LNCAP (cell line): ENCODE measurements around the gene GRK5.

Source experiments
- TF ChIP-seq, protein P1 (sequence below): fragments of 450-650 bp; IDR thresholded peaks from 2 replicates; pipeline ENCODE4 v1.5.1; 2017; ENCODE audit warnings: mild to moderate bottlenecking

The GRK5 gene

GRCh38 chr10:119167041-119167440 is 40.3 kb upstream of the GRK5 start:
- TF ChIP-seq, protein P1, sequence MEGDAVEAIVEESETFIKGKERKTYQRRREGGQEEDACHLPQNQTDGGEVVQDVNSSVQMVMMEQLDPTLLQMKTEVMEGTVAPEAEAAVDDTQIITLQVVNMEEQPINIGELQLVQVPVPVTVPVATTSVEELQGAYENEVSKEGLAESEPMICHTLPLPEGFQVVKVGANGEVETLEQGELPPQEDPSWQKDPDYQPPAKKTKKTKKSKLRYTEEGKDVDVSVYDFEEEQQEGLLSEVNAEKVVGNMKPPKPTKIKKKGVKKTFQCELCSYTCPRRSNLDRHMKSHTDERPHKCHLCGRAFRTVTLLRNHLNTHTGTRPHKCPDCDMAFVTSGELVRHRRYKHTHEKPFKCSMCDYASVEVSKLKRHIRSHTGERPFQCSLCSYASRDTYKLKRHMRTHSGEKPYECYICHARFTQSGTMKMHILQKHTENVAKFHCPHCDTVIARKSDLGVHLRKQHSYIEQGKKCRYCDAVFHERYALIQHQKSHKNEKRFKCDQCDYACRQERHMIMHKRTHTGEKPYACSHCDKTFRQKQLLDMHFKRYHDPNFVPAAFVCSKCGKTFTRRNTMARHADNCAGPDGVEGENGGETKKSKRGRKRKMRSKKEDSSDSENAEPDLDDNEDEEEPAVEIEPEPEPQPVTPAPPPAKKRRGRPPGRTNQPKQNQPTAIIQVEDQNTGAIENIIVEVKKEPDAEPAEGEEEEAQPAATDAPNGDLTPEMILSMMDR: no peak

DNA sequence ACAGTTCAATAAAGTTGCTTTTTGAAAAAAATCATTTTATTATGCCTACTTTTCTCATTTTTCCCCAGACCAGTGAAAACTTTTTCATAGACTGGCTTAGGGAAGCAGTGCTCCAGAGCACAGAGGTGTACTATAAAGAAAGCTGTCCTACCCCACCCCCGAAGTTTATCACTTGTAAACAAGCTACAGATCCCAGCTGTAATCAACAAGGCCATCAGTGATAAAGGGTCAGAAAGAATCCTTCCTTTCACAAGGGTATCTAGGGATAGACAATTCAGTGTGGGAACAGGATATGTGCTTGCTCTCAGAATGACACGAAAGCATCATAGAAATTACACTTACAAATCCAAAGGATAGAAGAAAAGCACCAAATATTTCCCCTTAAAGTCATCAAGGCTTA is 33.3 kb upstream of the GRK5 start:
- TF ChIP-seq, protein P1: no peak

DNA sequence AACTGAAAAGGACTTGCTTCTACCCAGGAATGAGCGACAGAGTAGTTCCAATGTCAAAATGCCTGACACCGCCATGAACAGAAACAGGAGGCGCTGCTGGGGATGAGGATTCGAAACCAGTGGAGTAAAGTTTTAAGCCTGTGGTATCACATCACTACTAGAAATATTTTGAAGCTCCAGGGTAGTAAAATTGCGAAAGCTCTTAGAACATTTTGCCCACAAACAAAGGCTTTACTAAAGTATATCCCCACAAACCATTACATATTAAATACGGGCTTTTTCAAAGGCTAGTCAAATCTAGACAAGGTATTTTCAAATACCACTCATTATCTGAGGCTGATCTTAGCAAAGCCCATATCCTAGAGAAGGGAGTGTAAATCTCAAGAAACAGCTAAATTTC is 31.2 kb upstream of the GRK5 start:
- TF ChIP-seq, protein P1: no peak

DNA sequence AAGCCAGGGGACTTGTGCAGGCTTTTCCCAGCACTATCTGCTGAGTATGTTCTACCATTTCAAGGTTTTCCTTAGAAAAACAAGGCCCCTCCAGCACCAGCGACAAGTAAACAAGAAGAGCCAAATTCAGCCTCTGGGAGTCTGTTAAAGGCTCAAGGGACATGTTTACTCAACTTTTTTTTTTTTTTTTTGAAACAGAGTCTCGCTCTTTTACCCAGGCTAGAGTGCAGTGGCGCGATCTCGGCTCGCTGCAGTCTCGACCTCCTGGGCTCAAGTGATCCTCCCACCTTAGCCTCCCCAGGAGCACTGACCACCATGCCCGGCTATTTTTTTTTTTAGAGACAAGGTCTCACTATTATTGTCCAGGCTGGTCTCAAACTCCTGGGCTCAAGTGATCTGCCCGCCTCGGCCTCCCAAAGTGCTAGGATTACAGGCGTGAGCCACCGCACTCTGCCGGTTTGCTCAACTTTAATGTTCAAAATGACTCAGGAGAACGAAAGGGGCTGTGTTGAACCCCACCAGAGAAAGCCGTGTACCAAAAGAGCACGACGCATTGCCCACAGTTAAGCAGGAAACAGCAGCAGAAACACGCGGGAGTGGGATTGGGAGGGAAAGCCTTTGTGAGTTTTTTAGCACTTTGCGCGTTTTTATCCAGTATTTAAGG is 29.5 kb upstream of the GRK5 start:
- TF ChIP-seq, protein P1: no peak

DNA sequence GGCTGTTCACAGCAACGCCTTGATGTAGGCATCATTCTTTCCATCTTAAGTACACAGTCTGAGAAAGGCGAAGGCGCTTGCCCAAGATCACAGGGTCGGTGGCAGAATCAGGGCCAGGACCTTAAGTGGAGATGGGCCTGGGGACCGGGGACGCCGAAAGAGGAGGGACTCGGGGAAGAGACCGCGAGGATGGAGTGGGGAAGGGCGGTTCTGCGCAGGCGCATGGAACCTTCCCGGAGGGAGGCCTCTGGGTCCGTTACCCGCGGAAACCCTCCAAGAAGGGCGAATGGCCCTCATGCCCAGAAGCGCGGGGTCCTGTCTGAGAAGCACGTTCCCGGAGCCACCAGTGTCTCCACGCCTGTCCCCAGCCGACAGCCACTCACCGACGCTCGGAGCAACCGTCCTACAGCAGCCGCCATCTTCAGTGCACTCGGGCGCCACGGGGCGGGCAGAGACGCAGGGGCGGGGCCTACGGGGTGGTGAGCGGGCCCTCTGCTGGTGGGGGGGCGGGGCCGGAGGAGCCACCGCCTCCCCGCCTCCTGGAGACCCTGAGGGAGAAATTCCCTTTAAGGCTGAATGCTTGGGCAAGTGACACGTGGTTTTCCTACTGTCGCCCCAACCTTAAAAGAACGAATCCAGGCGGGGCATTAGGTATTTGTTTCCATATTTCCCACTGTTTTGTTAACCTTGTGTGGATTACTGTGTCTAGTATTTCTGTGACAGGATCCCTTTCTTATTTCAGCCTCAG is 28.8 kb upstream of the GRK5 start, which contains the start of gene PRDX3:
Gene PRDX3, minus strand, starts transcription at position 441 of the 748 bp plus-strand sequence. Its CDS starts 22 bp downstream, at position 419.
- TF ChIP-seq, protein P1: peak; percentile 12; the same call in 1 of the 2 replicates

DNA sequence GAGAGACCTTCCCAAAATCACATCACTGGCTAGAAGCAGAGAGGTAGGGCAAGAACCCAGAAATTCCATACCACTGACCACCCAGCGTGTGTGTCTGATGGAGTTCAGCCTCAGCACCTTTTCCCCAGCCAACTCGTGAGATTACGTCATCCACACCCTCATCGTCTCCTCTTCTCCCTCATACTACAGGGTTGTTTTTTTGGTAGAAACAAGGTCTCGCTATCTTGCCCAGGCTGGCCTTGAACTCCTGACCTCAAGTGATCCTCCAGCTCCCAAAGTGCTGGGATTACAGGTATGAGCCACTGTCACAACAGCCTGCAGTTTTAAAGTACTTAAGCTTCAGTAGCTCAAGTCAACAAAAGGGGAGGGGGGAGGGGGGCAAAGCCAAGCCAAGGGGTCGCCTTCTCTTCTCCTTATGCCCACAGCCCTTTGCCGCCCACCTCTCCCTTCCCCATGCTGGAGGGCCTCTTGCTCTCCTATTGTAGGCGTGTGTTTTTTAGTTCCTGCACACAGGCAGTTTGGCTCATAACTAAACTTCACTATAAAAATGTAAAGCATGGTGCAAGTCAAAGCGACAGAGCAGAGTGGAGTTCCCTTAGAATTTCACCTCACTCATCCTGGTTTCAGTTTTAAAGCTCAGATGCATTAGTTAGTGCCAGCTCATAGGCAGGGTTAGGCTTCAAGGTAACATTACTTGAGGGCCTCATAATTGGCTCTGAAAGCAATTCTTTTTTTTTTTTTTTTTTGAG is 23.5 kb upstream of the GRK5 start:
- TF ChIP-seq, protein P1: no peak

- TF ChIP-seq, protein P1: no peak
Observed at GRCh38 chr10:119189811-119190282, 17.5 kb upstream of the GRK5 start.
